Dedifferentiated amniotic fluid mesenchymal stem cell (primary cell): ENCODE results near the gene PSMD14.
"Not testable (repeated sequence)": the region's sequence is repeated elsewhere in the genome, so short reads cannot be mapped to it uniquely, and the experiment has no call there.

Source experiments
- DNase-seq: peaks from one replicate; pipeline ENCODE4 v3.0.0-alpha.2; 2016; ENCODE audit errors: extremely low spot score

The PSMD14 gene

DNA sequence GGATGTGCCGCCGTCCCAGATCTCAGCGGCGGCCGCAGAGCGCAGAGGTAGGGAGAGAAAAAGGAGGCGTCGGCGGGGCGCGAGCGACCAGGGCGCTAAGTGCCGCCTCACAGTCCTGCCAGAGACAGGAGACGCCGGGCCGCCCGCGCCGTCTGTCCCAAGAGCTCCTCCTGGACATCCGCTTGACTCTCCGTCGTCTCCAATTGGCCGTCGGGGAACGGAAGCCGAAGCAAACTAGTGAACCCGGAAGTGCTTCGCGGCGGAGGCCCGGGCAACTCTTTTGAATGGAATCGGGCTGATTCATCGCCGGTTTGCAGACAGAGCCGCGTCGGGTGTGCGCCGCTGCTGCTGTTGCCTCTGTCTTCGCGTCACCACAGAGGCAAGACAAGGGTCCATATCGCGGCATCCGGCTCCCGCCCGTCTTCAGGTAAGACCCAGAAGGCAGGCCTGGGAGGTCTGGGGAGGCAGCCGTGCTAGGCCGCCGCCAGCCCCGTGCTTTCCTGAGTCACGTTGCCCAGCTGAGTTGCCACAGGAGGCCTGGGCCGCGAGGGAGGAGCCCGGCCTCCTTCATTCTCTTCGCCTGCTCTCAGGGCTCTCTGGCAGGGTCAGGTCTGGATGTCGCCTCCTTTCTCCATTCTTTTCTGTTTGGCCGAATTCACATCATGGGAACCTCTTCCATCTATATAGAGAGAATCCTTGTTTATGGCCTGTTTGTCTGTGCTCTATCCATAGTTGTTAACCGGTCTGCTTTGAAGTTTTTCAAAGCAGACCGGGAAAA lies at the start of gene PSMD14:
Gene PSMD14 (plus strand): TSS at position 248 of the 778 bp plus-strand sequence. CDS start 10,401 bp downstream, outside the sequence.
- peak; percentile 95 for DNase-seq

DNA sequence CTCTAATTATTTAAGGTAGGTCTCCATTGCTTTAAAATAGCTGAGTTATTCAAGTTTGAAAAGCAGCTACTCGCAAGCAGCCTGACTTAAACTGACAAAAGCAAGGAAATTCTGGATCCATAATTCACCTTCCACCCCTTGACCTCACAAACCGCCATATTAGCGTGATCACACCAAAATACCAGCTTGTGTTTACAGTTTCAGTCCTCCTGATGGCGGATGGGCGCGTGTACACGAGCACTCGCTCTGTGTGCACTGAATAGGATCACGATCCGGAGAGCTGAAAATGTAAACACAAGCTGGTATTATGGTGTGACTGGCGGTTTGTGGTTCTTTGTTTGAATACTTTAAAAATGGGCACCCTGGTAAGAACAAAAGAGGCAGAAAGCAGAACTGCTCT lies 42.4 kb upstream of the PSMD14 start:
- no peak for DNase-seq

- no peak for DNase-seq
Measured at GRCh38 chr2:161269111-161269510, 39.1 kb upstream of the PSMD14 start.

GRCh38 chr2:161273038-161273760 lies 35.0 kb upstream of the PSMD14 start:
- DNase-seq: peak; percentile 55

DNA sequence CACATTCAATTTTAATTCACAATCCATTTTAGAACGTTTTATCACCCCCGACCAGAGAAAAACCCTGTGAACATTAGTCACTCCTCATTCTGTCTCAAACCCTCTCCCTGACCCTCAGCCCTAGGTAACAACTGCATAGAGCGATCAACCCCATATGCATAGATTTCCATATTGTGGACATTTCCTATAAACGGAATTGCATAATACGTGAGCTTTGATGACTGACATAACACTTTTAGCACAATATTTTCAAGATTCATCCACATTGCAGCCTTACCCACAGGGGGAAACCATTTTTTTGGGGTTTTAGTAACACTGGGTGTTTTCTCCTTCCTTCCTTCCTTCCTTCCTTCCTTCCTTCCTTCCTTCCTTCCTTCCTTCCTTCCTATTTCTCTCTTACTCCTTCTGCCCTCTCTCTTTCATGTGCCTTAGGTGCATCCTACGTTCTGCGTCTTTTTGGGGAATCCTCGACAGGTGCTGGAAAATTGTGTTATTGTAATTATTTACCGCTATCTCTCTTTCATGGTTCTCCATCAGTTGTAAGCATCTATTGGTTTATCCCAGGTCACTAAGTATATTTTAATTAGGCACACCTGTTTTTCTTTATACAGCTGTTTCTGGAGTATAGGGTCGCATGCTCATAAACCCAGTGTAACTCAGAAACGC lies 29.5 kb upstream of the PSMD14 start:
- peak; percentile 61 for DNase-seq

DNA sequence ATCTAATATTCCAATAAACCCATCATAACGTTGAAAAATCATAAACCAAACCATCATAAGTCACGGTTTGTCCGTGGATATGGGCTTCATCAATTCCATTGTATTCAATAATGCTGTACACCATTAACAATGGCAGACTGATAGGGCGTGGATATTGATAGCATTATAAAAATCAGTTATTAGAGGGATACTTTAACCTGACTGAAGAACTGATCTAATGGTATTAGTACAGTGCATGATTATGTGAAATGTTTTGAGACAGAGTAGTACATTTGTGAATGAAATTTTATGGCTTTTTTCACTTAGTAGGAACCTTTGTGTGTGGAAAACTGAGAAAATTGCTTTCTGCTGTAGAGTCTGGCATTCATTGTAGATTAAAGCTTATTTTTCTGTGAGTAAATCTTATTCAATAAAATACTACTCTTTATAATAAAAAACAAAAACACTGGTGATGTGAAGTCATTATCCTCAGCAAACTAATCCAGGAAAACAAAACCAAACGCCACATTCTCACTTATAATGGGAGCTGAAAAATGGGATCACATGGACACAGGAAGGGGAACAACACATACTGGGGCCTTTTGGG lies 28.9 kb upstream of the PSMD14 start:
- not testable (repeated sequence) for DNase-seq

GRCh38 chr2:161280906-161281323 lies 27.3 kb upstream of the PSMD14 start:
- not testable (repeated sequence) for DNase-seq

- not testable (repeated sequence) for DNase-seq
Measured at GRCh38 chr2:161281615-161282310, 26.5 kb upstream of the PSMD14 start.

GRCh38 chr2:161282311-161282644 lies 25.9 kb upstream of the PSMD14 start:
- not testable (repeated sequence) for DNase-seq

- DNase-seq: no peak
Measured at GRCh38 chr2:161283926-161284325, 24.3 kb upstream of the PSMD14 start.

DNA sequence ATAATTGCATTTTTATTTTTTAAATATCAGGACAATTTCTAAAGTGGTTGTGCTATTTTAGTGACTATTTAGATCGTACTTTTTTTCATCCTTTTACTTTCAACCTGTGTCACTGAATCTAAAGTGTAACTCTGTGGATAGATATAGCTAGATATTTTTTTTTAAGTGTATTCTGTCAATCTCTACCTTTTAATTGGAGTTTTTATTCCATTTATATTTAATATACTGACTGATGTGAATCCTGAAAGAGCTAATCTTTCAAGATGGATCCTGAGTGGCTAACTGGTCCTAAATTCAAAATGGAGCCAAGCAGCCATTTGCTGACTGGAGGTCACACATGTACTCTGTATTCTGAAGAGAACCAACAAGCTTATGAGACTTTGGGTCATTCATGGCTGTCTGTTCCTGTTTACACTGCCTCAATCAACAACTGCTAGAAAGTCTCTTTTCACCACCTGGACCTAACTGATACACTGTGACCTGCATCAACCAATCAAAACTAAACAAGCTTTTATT lies 4.6 kb upstream of the PSMD14 start:
- DNase-seq: no peak

- no peak for DNase-seq
Measured at GRCh38 chr2:161306919-161307318, 1.3 kb upstream of the PSMD14 start.

GRCh38 chr2:161307676-161308075 lies 549 bp upstream of the PSMD14 start:
- DNase-seq: no peak

- no peak for DNase-seq
Measured at GRCh38 chr2:161312996-161313395, 4.8 kb downstream of the PSMD14 start.

DNA sequence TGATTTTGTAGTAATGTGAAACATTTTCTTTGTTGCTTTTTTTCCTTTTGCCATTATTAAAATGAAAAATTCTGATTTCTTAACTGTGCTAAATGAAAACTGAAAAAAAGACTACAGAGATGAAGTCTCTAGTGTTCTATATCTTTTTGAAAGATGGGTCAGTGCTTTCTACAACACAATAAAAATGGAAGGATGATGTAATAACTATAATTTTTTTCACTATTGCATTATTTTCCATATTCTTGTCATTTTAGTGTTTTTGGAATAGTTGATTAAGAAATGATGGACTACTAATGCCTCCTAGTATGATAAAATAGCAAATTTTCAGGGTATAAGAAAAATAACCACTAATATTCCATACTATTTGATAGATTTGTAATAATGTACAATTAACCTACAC lies 7.2 kb downstream of the PSMD14 start:
- no peak for DNase-seq

DNA sequence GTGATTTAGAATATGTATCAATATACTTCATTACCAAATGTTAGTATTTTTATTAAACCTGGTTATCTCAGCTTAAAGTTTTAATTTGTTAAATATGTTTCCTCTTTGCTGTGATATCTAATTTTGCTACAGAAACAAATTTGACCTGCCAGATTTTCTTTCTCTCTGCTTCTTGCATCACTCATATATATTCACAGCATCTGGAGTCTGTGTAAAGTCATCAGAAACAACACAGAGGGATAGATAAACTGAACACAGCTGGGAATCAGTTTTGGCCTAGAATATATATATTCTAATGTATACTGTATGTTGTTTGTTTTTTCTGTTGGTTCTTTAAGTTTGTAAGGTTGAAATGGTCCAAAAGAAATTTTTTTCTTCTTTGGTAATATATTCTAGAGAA lies 8.5 kb downstream of the PSMD14 start:
- DNase-seq: peak; percentile 17

DNA sequence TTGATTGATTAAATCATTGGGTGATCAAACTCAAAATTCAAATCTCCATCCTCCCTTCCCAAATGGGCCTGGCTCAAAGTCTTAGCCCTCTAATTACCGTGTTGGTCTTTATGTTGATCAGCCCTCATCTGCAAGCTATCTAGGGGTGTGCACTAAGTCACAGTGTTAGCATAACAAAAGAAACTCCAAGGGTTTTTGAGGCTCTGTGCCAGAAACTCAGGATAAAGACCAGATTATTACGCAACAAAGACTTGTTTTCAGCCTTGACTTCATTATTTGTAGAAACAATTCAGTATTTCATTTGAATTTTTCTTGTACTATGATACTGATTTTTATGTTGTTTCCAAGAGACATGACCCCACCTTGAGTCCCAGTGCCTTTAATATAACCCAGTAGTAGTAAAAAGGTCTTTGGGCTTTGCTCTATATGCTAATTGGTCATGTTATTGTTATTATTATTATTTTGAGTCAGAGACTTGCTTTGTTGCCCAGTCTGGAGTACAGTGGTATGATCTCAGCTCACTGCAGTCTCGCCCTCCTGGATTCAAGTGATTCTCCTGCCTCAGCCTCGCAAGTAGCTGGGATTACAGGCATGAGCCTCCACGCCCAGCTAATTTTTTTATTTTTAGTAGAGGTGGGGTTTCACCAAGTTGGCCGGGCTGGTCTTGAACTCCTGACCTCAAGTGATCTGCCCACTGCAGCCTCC lies 13.9 kb downstream of the PSMD14 start:
- DNase-seq: no peak

GRCh38 chr2:161324876-161325275 lies 16.7 kb downstream of the PSMD14 start:
- no peak for DNase-seq

GRCh38 chr2:161327582-161327981 lies 19.4 kb downstream of the PSMD14 start:
- no peak for DNase-seq

DNA sequence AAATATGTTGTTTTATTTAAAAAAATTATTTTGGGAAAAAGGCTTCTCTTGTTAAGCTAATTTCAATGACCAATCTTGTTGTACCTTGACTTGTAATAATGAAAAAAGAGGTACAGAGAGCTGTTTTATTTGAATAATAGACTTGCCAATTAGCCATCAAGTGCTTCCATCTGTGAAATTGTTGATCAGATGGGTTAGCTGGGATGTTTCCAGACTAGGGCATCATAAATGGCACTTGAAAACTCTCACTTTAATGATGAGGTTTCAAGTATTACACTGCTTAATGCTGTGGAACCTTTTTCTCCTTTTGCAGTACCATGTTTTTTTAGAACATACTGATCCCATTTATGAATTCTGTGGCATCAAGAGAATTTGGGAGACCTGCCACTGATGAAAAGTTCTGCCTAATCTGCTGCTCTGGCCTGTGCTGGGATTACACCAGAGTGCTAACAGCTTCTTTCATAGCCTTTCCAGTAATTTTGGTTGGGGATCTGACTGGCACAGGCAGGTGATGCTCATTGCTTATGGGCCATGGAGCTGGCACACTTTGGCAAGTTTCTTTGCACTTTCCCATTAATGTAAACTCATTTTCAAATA lies 24.2 kb downstream of the PSMD14 start:
- DNase-seq: no peak
